ENCODE results near the gene CD200R1. TPM values are rescaled to one million over a fixed set of nuclear protein-coding genes. Genes with fewer than 3 reads are reported as not detected.

The CD200R1 gene
- 1 to 10 TPM; 1.4 to 1.8 TPM for total RNA-seq

- no peak for DNase-seq
- Mint-ChIP-seq H3K27me3 (no peaks in the 10 kb centered on the region), H3K36me3 (no peaks in the 10 kb centered on the region), H3K9me3 (no peaks in the 10 kb centered on the region), H3K27ac (peak within 1 kb of the TSS; percentile 89), H3K4me3 (peak within 1 kb of the TSS; percentile 75), H3K4me1 (peaks cover 68% of the 10 kb centered on the region)
Measured at GRCh38 chr3:112974894-112975293, at the start of gene CD200R1. Gene CD200R1 (minus strand): TSS chr3:112975103. CDS start chr3:112974857, 246 bp downstream.

GRCh38 chr3:113021471-113021870 is 46.6 kb upstream of the CD200R1 start:
- Mint-ChIP-seq H3K4me1 (peaks cover 41% of the 10 kb centered on the region), H3K27me3 (no peaks in the 10 kb centered on the region), H3K9me3 (peaks cover 2% of the 10 kb centered on the region), H3K36me3 (peaks cover 31% of the 10 kb centered on the region), H3K4me3 (no peak overlapping the region), H3K27ac (no peak overlapping the region)
- no peak for DNase-seq

- H3K4me1 Mint-ChIP-seq = peaks cover 51% of the 10 kb centered on the region
- H3K27me3 Mint-ChIP-seq = no peaks in the 10 kb centered on the region
- peaks cover 2% of the 10 kb centered on the region for H3K9me3 Mint-ChIP-seq
- peak overlapping the region; percentile 95 for H3K27ac Mint-ChIP-seq
- peak overlapping the region; percentile 93 for H3K4me3 Mint-ChIP-seq
- DNase-seq = peak; percentile 88
- H3K36me3 Mint-ChIP-seq = peaks cover 44% of the 10 kb centered on the region
Measured at GRCh38 chr3:113019182-113020137, 44.6 kb upstream of the CD200R1 start.

- no peak for DNase-seq
- peaks cover 2% of the 10 kb centered on the region for H3K9me3 Mint-ChIP-seq
- H3K4me1 Mint-ChIP-seq = peaks cover 52% of the 10 kb centered on the region
Measured at GRCh38 chr3:113018536-113019181, 43.8 kb upstream of the CD200R1 start.

GRCh38 chr3:113013593-113013992 is 38.7 kb upstream of the CD200R1 start:
- Mint-ChIP-seq H3K27ac (peak overlapping the region; percentile 72), H3K36me3 (peaks cover 65% of the 10 kb centered on the region), H3K9me3 (no peaks in the 10 kb centered on the region), H3K27me3 (no peaks in the 10 kb centered on the region), H3K4me3 (no peak overlapping the region), H3K4me1 (peaks cover 66% of the 10 kb centered on the region)
- DNase-seq = no peak

More at GRCh38 chr3:113018536-113019181, 43.8 kb upstream of the CD200R1 start:
- Mint-ChIP-seq H3K27me3 (no peaks in the 10 kb centered on the region), H3K36me3 (peaks cover 46% of the 10 kb centered on the region), H3K4me3 (peak overlapping the region; percentile 93), H3K27ac (peak overlapping the region; percentile 95)

GRCh38 chr3:113008117-113008516 is 33.2 kb upstream of the CD200R1 start:
- DNase-seq = no peak
- Mint-ChIP-seq H3K36me3 (peaks cover 74% of the 10 kb centered on the region), H3K4me1 (peaks cover 75% of the 10 kb centered on the region), H3K27me3 (no peaks in the 10 kb centered on the region), H3K9me3 (no peaks in the 10 kb centered on the region), H3K4me3 (no peak overlapping the region), H3K27ac (peak overlapping the region; percentile 56)

GRCh38 chr3:113006359-113007056 is 31.6 kb upstream of the CD200R1 start:
- DNase-seq = no peak
- no peaks in the 10 kb centered on the region for H3K9me3 Mint-ChIP-seq
- peaks cover 77% of the 10 kb centered on the region for H3K36me3 Mint-ChIP-seq
- H3K27ac Mint-ChIP-seq = peak overlapping the region; percentile 95
- peak overlapping the region; percentile 70 for H3K4me3 Mint-ChIP-seq
- no peaks in the 10 kb centered on the region for H3K27me3 Mint-ChIP-seq
- H3K4me1 Mint-ChIP-seq = peaks cover 77% of the 10 kb centered on the region

- Mint-ChIP-seq H3K27ac (peak overlapping the region; percentile 95), H3K4me3 (peak overlapping the region; percentile 70), H3K36me3 (peaks cover 78% of the 10 kb centered on the region), H3K27me3 (no peaks in the 10 kb centered on the region), H3K9me3 (no peaks in the 10 kb centered on the region), H3K4me1 (peaks cover 78% of the 10 kb centered on the region)
- no peak for DNase-seq
Measured at GRCh38 chr3:113005611-113006010, 30.7 kb upstream of the CD200R1 start.

- Mint-ChIP-seq H3K4me3 (no peak overlapping the region), H3K36me3 (peaks cover 64% of the 10 kb centered on the region), H3K4me1 (peaks cover 72% of the 10 kb centered on the region), H3K27me3 (no peaks in the 10 kb centered on the region), H3K27ac (peak overlapping the region; percentile 75), H3K9me3 (no peaks in the 10 kb centered on the region)
- peak; percentile 27 for DNase-seq
Measured at GRCh38 chr3:113002679-113003078, 27.8 kb upstream of the CD200R1 start.

GRCh38 chr3:113002037-113002436 is 27.1 kb upstream of the CD200R1 start:
- H3K4me3 Mint-ChIP-seq = no peak overlapping the region
- H3K9me3 Mint-ChIP-seq = no peaks in the 10 kb centered on the region
- no peaks in the 10 kb centered on the region for H3K27me3 Mint-ChIP-seq
- no peak for DNase-seq
- H3K36me3 Mint-ChIP-seq = peaks cover 60% of the 10 kb centered on the region
- peak overlapping the region; percentile 75 for H3K27ac Mint-ChIP-seq
- peaks cover 67% of the 10 kb centered on the region for H3K4me1 Mint-ChIP-seq

- Mint-ChIP-seq H3K4me3 (no peak overlapping the region), H3K27ac (peak overlapping the region; percentile 86), H3K4me1 (peaks cover 58% of the 10 kb centered on the region), H3K27me3 (no peaks in the 10 kb centered on the region), H3K36me3 (peaks cover 49% of the 10 kb centered on the region), H3K9me3 (no peaks in the 10 kb centered on the region)
- DNase-seq = no peak
Measured at GRCh38 chr3:113000691-113001090, 25.8 kb upstream of the CD200R1 start.

GRCh38 chr3:112995800-112996199 is 20.9 kb upstream of the CD200R1 start:
- H3K27me3 Mint-ChIP-seq = no peaks in the 10 kb centered on the region
- H3K27ac Mint-ChIP-seq = no peak overlapping the region
- no peaks in the 10 kb centered on the region for H3K9me3 Mint-ChIP-seq
- peaks cover 52% of the 10 kb centered on the region for H3K4me1 Mint-ChIP-seq
- no peak overlapping the region for H3K4me3 Mint-ChIP-seq
- no peak for DNase-seq
- H3K36me3 Mint-ChIP-seq = peaks cover 22% of the 10 kb centered on the region

- no peaks in the 10 kb centered on the region for H3K27me3 Mint-ChIP-seq
- DNase-seq = peak; percentile 86
- peaks cover 41% of the 10 kb centered on the region for H3K4me1 Mint-ChIP-seq
- H3K9me3 Mint-ChIP-seq = no peaks in the 10 kb centered on the region
- peak within 1 kb of the TSS; percentile 81 for H3K4me3 Mint-ChIP-seq
- H3K27ac Mint-ChIP-seq = peak within 1 kb of the TSS; percentile 88
- H3K36me3 Mint-ChIP-seq = peaks cover 11% of the 10 kb centered on the region
Measured at GRCh38 chr3:112990672-112991602, 16.0 kb upstream of the CD200R1 start, which contains the start of gene GTPBP8. Gene GTPBP8 (plus strand): TSS chr3:112990984. CDS start chr3:112991000, 16 bp downstream.

All from activated naive CD8-positive, alpha-beta T cell treated with anti-CD3 and anti-CD28 coated beads for 36 hours (primary cell).